ENCODE results near the gene KLF5.

The KLF5 gene

DNA sequence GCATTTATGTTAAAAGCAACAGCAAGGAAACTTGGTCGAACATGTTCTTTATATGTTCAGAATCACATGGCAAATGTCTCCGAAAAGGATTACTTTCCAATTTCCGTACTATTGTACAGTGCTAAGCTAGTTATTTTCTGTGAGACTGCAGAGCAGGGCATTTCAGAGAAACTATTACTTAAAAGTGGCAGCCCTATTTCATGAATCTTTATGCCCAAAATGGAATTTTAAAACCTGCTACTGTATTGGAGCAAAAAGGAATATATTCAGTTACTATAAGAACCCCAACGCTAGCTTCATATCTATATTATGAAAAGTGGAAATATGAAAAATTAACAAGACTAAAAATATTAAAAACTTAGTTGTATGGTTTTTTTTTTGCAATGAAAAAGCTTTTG, 2.2 kb upstream of the KLF5 start:
- TF ChIP-seq, protein P1, sequence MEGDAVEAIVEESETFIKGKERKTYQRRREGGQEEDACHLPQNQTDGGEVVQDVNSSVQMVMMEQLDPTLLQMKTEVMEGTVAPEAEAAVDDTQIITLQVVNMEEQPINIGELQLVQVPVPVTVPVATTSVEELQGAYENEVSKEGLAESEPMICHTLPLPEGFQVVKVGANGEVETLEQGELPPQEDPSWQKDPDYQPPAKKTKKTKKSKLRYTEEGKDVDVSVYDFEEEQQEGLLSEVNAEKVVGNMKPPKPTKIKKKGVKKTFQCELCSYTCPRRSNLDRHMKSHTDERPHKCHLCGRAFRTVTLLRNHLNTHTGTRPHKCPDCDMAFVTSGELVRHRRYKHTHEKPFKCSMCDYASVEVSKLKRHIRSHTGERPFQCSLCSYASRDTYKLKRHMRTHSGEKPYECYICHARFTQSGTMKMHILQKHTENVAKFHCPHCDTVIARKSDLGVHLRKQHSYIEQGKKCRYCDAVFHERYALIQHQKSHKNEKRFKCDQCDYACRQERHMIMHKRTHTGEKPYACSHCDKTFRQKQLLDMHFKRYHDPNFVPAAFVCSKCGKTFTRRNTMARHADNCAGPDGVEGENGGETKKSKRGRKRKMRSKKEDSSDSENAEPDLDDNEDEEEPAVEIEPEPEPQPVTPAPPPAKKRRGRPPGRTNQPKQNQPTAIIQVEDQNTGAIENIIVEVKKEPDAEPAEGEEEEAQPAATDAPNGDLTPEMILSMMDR (IDR thresholded peaks at IDR 0.05; ENCODE audit: low read depth, low read length) = no peak
- TF ChIP-seq POLR2A (IDR thresholded peaks at IDR 0.05; ENCODE audit: extremely low read depth, insufficient read length) = no peak
- no peak for TF ChIP-seq MYC (IDR thresholded peaks at IDR 0.05; ENCODE audit: low read depth, low read length)
- TF ChIP-seq, protein P2, sequence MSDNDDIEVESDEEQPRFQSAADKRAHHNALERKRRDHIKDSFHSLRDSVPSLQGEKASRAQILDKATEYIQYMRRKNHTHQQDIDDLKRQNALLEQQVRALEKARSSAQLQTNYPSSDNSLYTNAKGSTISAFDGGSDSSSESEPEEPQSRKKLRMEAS (IDR thresholded peaks at IDR 0.05; ENCODE audit: low read depth, low read length) = no peak
- H3K4me3 ChIP-seq (ENCODE audit: low read depth, low read length) = no peak overlapping the region
- DNase-seq (ENCODE audit: low read depth) = no peak

DNA sequence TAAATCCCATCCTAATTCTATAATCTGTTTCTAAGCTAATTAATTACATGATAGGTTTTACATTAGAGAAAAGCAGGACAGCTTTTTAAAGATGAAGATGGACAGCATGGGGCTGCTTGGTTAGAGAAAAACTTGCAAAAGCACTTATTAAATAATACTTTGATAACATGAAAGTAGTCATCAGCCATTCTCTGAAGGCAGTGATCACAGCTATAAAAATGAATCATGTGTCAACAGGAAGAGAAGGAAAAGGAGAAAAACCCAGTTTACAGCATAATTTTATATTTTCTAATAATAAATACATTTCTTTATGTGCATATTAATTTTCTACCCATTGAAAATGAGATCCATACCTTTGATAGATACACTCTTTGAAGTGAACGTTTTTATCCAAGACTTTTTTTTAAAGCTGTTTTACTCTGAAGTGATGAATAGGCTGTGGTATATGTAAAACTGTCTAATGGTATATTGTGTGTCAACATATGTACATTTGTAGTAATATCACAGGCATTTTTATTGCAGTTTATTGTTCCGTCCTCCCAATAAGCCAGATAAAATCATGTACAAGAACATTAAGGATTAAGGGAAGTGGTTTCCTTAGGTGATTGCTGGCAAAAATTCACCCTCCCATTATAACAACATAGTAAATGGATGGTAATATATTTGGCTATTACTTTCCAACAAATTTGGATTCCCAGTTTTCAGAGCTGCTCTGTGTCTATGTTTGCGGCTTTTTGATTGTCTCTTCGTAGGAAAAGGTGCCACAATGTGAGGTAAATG, 1.3 kb upstream of the KLF5 start:
- DNase-seq (ENCODE audit: low read depth) = no peak
- H3K4me3 ChIP-seq (ENCODE audit: low read depth, low read length) = no peak overlapping the region
- TF ChIP-seq POLR2A (IDR thresholded peaks at IDR 0.05; ENCODE audit: extremely low read depth, insufficient read length) (no peak), MYC (IDR thresholded peaks at IDR 0.05; ENCODE audit: low read depth, low read length) (no peak)
- TF ChIP-seq, protein P1 (IDR thresholded peaks at IDR 0.05; ENCODE audit: low read depth, low read length) = no peak
- TF ChIP-seq, protein P2 (IDR thresholded peaks at IDR 0.05; ENCODE audit: low read depth, low read length) = no peak

DNA sequence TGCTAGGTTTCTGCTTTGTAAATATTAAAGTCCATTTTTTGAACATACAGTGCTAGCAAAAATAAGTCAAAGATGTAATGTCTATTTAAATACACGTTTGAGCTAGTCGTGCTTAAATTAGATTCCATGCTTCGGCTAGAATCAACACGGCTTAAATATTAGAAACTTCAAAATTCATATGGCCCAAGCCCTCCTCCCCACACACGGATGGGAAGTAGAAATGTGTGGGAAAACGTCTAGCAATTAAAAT, 816 bp upstream of the KLF5 start:
- no peak overlapping the region for H3K4me3 ChIP-seq (ENCODE audit: low read depth, low read length)
- TF ChIP-seq POLR2A (IDR thresholded peaks at IDR 0.05; ENCODE audit: extremely low read depth, insufficient read length) (no peak), MYC (IDR thresholded peaks at IDR 0.05; ENCODE audit: low read depth, low read length) (no peak)
- TF ChIP-seq, protein P2 (IDR thresholded peaks at IDR 0.05; ENCODE audit: low read depth, low read length) = no peak
- TF ChIP-seq, protein P1 (IDR thresholded peaks at IDR 0.05; ENCODE audit: low read depth, low read length) = no peak
- DNase-seq (ENCODE audit: low read depth) = no peak

DNA sequence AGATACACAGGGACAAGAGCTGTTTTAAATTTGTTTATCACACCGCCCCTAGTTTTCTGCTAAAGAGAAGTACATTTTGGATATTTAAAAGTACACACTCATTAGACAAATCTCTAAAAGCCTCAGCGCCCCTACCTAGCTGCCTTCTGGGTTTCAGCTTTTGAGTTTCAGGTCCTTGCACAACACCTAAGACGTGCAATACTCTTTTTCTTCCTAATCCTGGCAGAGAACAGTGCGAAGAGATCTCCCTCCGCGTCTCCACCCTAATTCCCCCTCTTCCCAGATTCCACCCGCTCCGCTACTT, 421 bp upstream of the KLF5 start:
- no peak for DNase-seq (ENCODE audit: low read depth)
- TF ChIP-seq, protein P2 (IDR thresholded peaks at IDR 0.05; ENCODE audit: low read depth, low read length) = no peak
- TF ChIP-seq POLR2A (IDR thresholded peaks at IDR 0.05; ENCODE audit: extremely low read depth, insufficient read length) = no peak
- TF ChIP-seq MYC (IDR thresholded peaks at IDR 0.05; ENCODE audit: low read depth, low read length) = no peak
- TF ChIP-seq, protein P1 (IDR thresholded peaks at IDR 0.05; ENCODE audit: low read depth, low read length) = no peak
- H3K4me3 ChIP-seq (ENCODE audit: low read depth, low read length) = peak overlapping the region; percentile 41

DNA sequence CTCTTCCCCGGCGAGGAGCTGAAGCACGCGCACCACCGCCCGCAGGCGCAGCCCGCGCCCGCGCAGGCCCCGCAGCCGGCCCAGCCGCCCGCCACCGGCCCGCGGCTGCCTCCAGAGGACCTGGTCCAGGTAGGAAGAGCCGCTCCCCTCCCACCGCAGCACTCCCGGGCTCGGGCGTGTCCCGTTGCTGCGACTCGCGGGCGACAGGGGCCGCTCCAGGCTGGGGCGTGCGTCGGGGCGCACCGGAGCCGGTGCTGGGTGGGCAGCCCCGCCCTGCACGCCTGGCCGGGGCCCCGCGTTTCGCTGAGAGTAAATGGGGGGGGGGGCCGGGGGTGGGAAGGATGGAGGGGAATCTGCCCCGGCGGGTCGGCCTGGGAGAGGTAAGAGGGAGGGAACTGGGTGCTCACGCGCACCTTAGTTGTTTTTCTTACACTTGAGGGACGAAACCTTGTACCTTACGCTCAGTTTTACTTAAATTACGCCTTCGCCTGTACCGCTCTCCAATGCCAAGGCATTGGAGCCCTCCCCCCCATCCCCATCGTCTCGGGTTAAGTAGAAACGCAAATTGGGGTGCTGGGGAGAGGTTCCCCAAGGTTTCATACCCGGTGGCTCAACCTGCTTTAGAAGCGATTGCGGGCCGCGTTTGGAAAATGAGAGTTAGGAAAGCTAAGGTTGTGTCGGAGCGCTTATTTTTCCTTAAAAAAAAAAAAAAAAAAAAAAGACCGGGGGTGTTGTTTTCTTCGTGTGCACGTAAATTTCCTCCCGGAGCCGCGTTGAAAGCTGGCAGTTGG, 850 bp downstream of the KLF5 start:
- peak overlapping the region; percentile 29 for H3K4me3 ChIP-seq (ENCODE audit: low read depth, low read length)
- TF ChIP-seq POLR2A (IDR thresholded peaks at IDR 0.05; ENCODE audit: extremely low read depth, insufficient read length) (no peak), MYC (IDR thresholded peaks at IDR 0.05; ENCODE audit: low read depth, low read length) (no peak)
- TF ChIP-seq, protein P1 (IDR thresholded peaks at IDR 0.05; ENCODE audit: low read depth, low read length) = no peak
- TF ChIP-seq, protein P2 (IDR thresholded peaks at IDR 0.05; ENCODE audit: low read depth, low read length) = no peak
- DNase-seq (ENCODE audit: low read depth) = peak; percentile 26

Measured in NB4 (cell line).